Liver (tissue), 9 donors: Measurements from ENCODE around the gene GARNL3. TPM values are rescaled to one million over a fixed set of nuclear protein-coding genes. Genes with fewer than 3 reads are reported as not detected.

Experiments
- DNase-seq: peaks from one replicate; pipeline ENCODE4 v3.0.0-alpha.2; 2017; ENCODE audit warnings: low spot score
- H3K27ac ChIP-seq, 2 donors: one replicate each; pipeline ENCODE4 v1.7.0; 2013; ENCODE audit warnings: inconsistent platforms in 2 of 2, low read length in 2 of 2, control low read depth in 1 of 2, low read depth in 1 of 2, mild to moderate bottlenecking in 1 of 2
- H3K27me3 ChIP-seq, 4 donors: one replicate each; pipeline versions ENCODE4 v1.6.1 to v1.7.0; 2013; ENCODE audit warnings: low read length in 3 of 4, inconsistent platforms in 1 of 4, mild to moderate bottlenecking in 1 of 4, moderate library complexity in 1 of 4; ENCODE audit not compliant: control insufficient read depth in 4 of 4, insufficient read depth in 4 of 4
- H3K36me3 ChIP-seq, 4 donors: one replicate each; pipeline versions ENCODE4 v1.6.1 to v1.7.0; 2013; ENCODE audit warnings: low read length in 3 of 4, mild to moderate bottlenecking in 3 of 4, low read depth in 1 of 4, moderate library complexity in 1 of 4; ENCODE audit not compliant: control insufficient read depth in 4 of 4, insufficient read depth in 3 of 4
- H3K4me1 ChIP-seq, 4 donors: one replicate each; pipeline versions ENCODE4 v1.6.1 to v1.7.0; 2013; ENCODE audit warnings: low read length in 3 of 4, mild to moderate bottlenecking in 3 of 4, moderate library complexity in 1 of 4; ENCODE audit not compliant: control insufficient read depth in 4 of 4, insufficient read depth in 4 of 4
- H3K4me3 ChIP-seq, 3 donors: one replicate each; pipeline versions ENCODE4 v1.6.1 to v1.7.0; 2013; ENCODE audit warnings: low read length in 3 of 3, control low read depth in 1 of 3, low read depth in 1 of 3, mild to moderate bottlenecking in 1 of 3
- H3K9ac ChIP-seq, 2 donors: one replicate each; pipeline ENCODE4 v1.7.0; 2013; ENCODE audit warnings: low read length in 2 of 2, mild to moderate bottlenecking in 2 of 2, moderate library complexity in 2 of 2, control low read depth in 1 of 2, low read depth in 1 of 2
- H3K9me3 ChIP-seq, 4 donors: one replicate each; pipeline versions ENCODE4 v1.6.1 to v1.7.0; 2013; ENCODE audit warnings: low read length in 3 of 4; ENCODE audit not compliant: control insufficient read depth in 4 of 4
- ATF3 ChIP-seq: IDR thresholded peaks from 2 replicates; pipeline ENCODE4 v1.6.1; 2016; ENCODE audit warnings: antibody characterized with exemption
- CTCF ChIP-seq: fragments of 150-350 bp; IDR thresholded peaks from 2 replicates; pipeline ENCODE4 v1.5.1; 2017; ENCODE audit warnings: improper control_type of control experiment, low read depth, low read length; ENCODE audit not compliant: missing input control
- EGR1 ChIP-seq, 2 donors: IDR thresholded peaks; 2 replicates each; pipeline ENCODE4 v1.6.1; 2016 to 2018; ENCODE audit warnings: antibody characterized with exemption in 2 of 2, low read depth in 2 of 2
- FOXA1 ChIP-seq: IDR thresholded peaks from 2 replicates; pipeline ENCODE4 v1.6.1; 2016; ENCODE audit warnings: antibody characterized with exemption
- FOXA2 ChIP-seq: IDR thresholded peaks from 2 replicates; pipeline ENCODE4 v1.6.1; 2016; ENCODE audit warnings: antibody characterized with exemption
- GABPA ChIP-seq, 2 donors: IDR thresholded peaks in 1 of 2; conservative IDR thresholded peaks in 1 of 2; 2 replicates each; pipeline ENCODE4 v1.6.1; 2016; ENCODE audit warnings: antibody characterized with exemption in 2 of 2, mild to moderate bottlenecking in 1 of 2, moderate library complexity in 1 of 2
- HNF4A ChIP-seq, 2 donors: conservative IDR thresholded peaks; 2 replicates each; pipeline ENCODE4 v1.6.1; 2016; ENCODE audit warnings: antibody characterized with exemption in 2 of 2, mild to moderate bottlenecking in 2 of 2
- HNF4G ChIP-seq: IDR thresholded peaks from 2 replicates; pipeline ENCODE4 v1.6.1; 2016; ENCODE audit warnings: antibody characterized with exemption
- JUND ChIP-seq, 2 donors: IDR thresholded peaks; 2 replicates each; pipeline ENCODE4 v1.6.1; 2016; ENCODE audit warnings: antibody characterized with exemption in 2 of 2
- MAX ChIP-seq: IDR thresholded peaks from 2 replicates; pipeline ENCODE4 v1.6.1; 2016; ENCODE audit warnings: antibody characterized with exemption
- NR2F2 ChIP-seq: IDR thresholded peaks from 2 replicates; pipeline ENCODE4 v1.6.1; 2016; ENCODE audit warnings: antibody characterized with exemption
- RAD21 ChIP-seq, 2 donors: IDR thresholded peaks; 2 replicates each; pipeline ENCODE4 v1.6.1; 2016; ENCODE audit warnings: antibody characterized with exemption in 2 of 2, mild to moderate bottlenecking in 2 of 2
- REST ChIP-seq: IDR thresholded peaks from 2 replicates; pipeline ENCODE4 v1.6.1; 2016; ENCODE audit warnings: antibody characterized with exemption, mild to moderate bottlenecking
- RXRA ChIP-seq, 2 donors: IDR thresholded peaks; 2 replicates each; pipeline ENCODE4 v1.6.1; 2017 to 2018; ENCODE audit warnings: antibody characterized with exemption in 2 of 2, mild to moderate bottlenecking in 1 of 2
- SP1 ChIP-seq: IDR thresholded peaks from 2 replicates; pipeline ENCODE4 v1.6.1; 2018; ENCODE audit warnings: antibody characterized with exemption, mild to moderate bottlenecking
- TAF1 ChIP-seq: conservative IDR thresholded peaks from 2 replicates; pipeline ENCODE4 v1.6.1; 2016; ENCODE audit warnings: antibody characterized with exemption, mild to moderate bottlenecking
- YY1 ChIP-seq: IDR thresholded peaks from 2 replicates; pipeline ENCODE4 v1.6.1; 2016; ENCODE audit warnings: antibody characterized with exemption, mild to moderate bottlenecking
- ZBTB33 ChIP-seq: IDR thresholded peaks from 2 replicates; pipeline ENCODE4 v1.6.1; 2016; ENCODE audit warnings: antibody characterized with exemption
- WGBS: extraction: QIAGEN DNeasy Blood & Tissue Kit; methylation state at CpG from one replicate; pipeline ENCODE4 v1.1.7; 2013; 5-methylcytosine and 5-hydroxymethylcytosine counted together
- polyA plus RNA-seq, 2 donors: library from polyadenylated mRNA; stranded (reverse) in 1 of 2; unstranded in 1 of 2; fragments of 200-250 nt in 1 of 2; fragments of >200 nt in 1 of 2; fragmentation: Nextera tagmentation in 1 of 2; extraction: Ambion mirVana in 1 of 2; gene quantifications; one replicate each; pipeline versions ENCODE4 v1.2.1 to v1.2.3, GENCODE V29; 2013 to 2015
- total RNA-seq, 2 donors: library from RNA; depleted of rRNA; stranded (reverse); fragments of >200 nt; gene quantifications; one replicate each; pipeline ENCODE4 v1.2.3, GENCODE V29; 2014
- donor health status: healthy.
- donor health status: healthy.
- donor health status: healthy.
- donor health status: healthy.
- donor health status: healthy.

The GARNL3 gene
- total and polyA plus RNA-seq, 4 donors, result 0.89 to 6.7 (median 3.5) TPM

- Histone ChIP-seq H3K36me3 (no peaks in the 10 kb centered on the region), H3K4me1 (peaks cover 0 to 3% (median under 1%) of the 10 kb centered on the region in 4 donors), H3K27me3 (no peaks in the 10 kb centered on the region), H3K4me3 (no peak overlapping the region), H3K27ac (no peak overlapping the region), H3K9ac (no peak overlapping the region), H3K9me3 (no peaks in the 10 kb centered on the region)
- no peak for DNase-seq
- TF ChIP-seq REST (no peak), EGR1 (IDR thresholded peaks at IDR 0.05; ENCODE audit: low read depth in 2 of 2) (no peak), RXRA (IDR thresholded peaks at IDR 0.05) (no peak), YY1 (no peak), HNF4A (conservative IDR thresholded peaks at IDR 0.05) (no peak), NR2F2 (no peak), FOXA1 (no peak), CTCF (no peak), RAD21 (IDR thresholded peaks at IDR 0.05) (no peak), MAX (no peak), GABPA (IDR thresholded peaks at IDR 0.05 in 1 of 2, conservative IDR thresholded peaks at IDR 0.05 in 1 of 2) (no peak)
- WGBS, result 94% methylated on average over 1 of the region's 1 CpG
Measured at GRCh38 chr9:127269449-127269848, 4.9 kb downstream of the GARNL3 start.

GRCh38 chr9:127273326-127273725, 8.8 kb downstream of the GARNL3 start:
- no peak overlapping the region for H3K9ac ChIP-seq
- H3K4me1 ChIP-seq, result no peaks in the 10 kb centered on the region
- H3K36me3 ChIP-seq, result no peaks in the 10 kb centered on the region
- H3K9me3 ChIP-seq, result no peaks in the 10 kb centered on the region
- no peak overlapping the region for H3K4me3 ChIP-seq
- no peak for DNase-seq
- 95% methylated on average over 3 of the region's 3 CpGs for WGBS
- no peak overlapping the region for H3K27ac ChIP-seq
- no peaks in the 10 kb centered on the region for H3K27me3 ChIP-seq
- no peak for TF ChIP-seq YY1
- no peak for TF ChIP-seq GABPA (IDR thresholded peaks at IDR 0.05 in 1 of 2, conservative IDR thresholded peaks at IDR 0.05 in 1 of 2)
- no peak for TF ChIP-seq MAX
- no peak for TF ChIP-seq RXRA (IDR thresholded peaks at IDR 0.05)
- no peak for TF ChIP-seq RAD21 (IDR thresholded peaks at IDR 0.05)
- TF ChIP-seq FOXA2, result no peak
- TF ChIP-seq FOXA1, result no peak
- TF ChIP-seq ZBTB33, result no peak
- no peak for TF ChIP-seq CTCF
- no peak for TF ChIP-seq SP1
- no peak for TF ChIP-seq HNF4A (conservative IDR thresholded peaks at IDR 0.05)
- TF ChIP-seq EGR1 (IDR thresholded peaks at IDR 0.05; ENCODE audit: low read depth in 2 of 2), result no peak
- no peak for TF ChIP-seq HNF4G
- no peak for TF ChIP-seq TAF1
- TF ChIP-seq JUND (IDR thresholded peaks at IDR 0.05), result no peak
- TF ChIP-seq ATF3, result no peak
- no peak for TF ChIP-seq NR2F2
